Activated CD8-positive, alpha-beta memory T cell treated with anti-CD3 and anti-CD28 coated beads, Interleukin-2, amount 10 ng/mL, durations not matched to agents 7 days and 5 days (primary cell): ENCODE data around the gene LOC128125822.
"Not testable (repeated sequence)": the region's sequence is repeated elsewhere in the genome, so short reads cannot be mapped to it uniquely, and the experiment has no call there.

ENCODE experiments used
- ATAC-seq: fragments of 150-1000 bp; cut with Tn5 transposase; one replicate; pipeline ENCODE4 v1.10.0; 2021; ENCODE audit warnings: moderate library complexity
- CTCF ChIA-PET: fragments of 350-600 bp; sonication (Branson Sonifier 250); formaldehyde crosslinking; loops from one replicate; lab custom pipeline; 2021; ENCODE audit warnings: antibody characterized with exemption; lab: Charles Lee
- DNase-seq: peaks from one replicate; pipeline ENCODE4 v3.0.0-alpha.2; 2020
- H3K27ac Mint-ChIP-seq: one replicate; pipeline ENCODE4 v1.8.0; 2021; ENCODE audit warnings: mild to moderate bottlenecking, mixed read lengths
- H3K27me3 Mint-ChIP-seq: one replicate; pipeline ENCODE4 v1.8.0; 2021; ENCODE audit warnings: mixed read lengths
- H3K36me3 Mint-ChIP-seq: one replicate; pipeline ENCODE4 v1.8.0; 2021; ENCODE audit warnings: mild to moderate bottlenecking, mixed read lengths
- H3K4me1 Mint-ChIP-seq: one replicate; pipeline ENCODE4 v1.8.0; 2021; ENCODE audit warnings: mixed read lengths
- H3K4me3 Mint-ChIP-seq: one replicate; pipeline ENCODE4 v1.8.0; 2021; ENCODE audit warnings: mild to moderate bottlenecking, moderate library complexity, mixed read lengths
- H3K9me3 Mint-ChIP-seq: one replicate; pipeline ENCODE4 v1.8.0; 2022; ENCODE audit warnings: low read depth, mixed read lengths

Gene LOC128125822

GRCh38 chr6:63572044-63572746, at the start of gene LOC128125822, which contains the start of gene PTP4A1:
Gene LOC128125822, plus strand, starts transcription at chr6:63572480.
Gene PTP4A1, plus strand, starts transcription at chr6:63572480. Its CDS starts 4,401 bp downstream, at chr6:63576881.
- DNase-seq (peak; percentile 98), ATAC-seq (peak; percentile 91)
- H3K27me3 Mint-ChIP-seq = no peaks in the 10 kb centered on the region
- CTCF ChIA-PET = no interaction called here
- peaks cover 34% of the 10 kb centered on the region for H3K4me1 Mint-ChIP-seq
- no peaks in the 10 kb centered on the region for H3K9me3 Mint-ChIP-seq
- H3K36me3 Mint-ChIP-seq = peaks cover 22% of the 10 kb centered on the region
- peak within 1 kb of the TSS; percentile 97 for H3K27ac Mint-ChIP-seq
- H3K4me3 Mint-ChIP-seq = peak within 1 kb of the TSS; percentile 96

DNA sequence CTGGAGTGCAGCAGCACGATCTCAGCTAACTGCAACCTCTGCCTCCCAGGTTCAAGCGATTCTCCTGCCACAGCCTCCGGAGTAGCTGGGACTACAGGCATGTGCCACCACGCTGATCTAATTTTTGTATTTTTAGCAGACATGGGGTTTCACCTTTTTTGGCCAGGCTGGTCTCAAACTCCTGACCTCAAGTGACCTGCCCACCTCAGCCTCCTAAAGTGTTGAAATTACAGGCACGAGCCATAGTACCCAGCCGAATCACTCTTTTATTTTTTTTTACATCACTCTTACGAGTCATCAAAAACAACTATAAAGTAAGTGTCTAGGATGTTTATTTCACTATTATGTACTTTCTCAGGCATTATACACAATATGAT, 49.4 kb upstream of the LOC128125822 start:
- H3K27me3 Mint-ChIP-seq, CTCF ChIA-PET, H3K4me3 Mint-ChIP-seq, ATAC-seq, H3K27ac Mint-ChIP-seq, H3K9me3 Mint-ChIP-seq, DNase-seq, H3K36me3 Mint-ChIP-seq: not testable (repeated sequence)
- H3K4me1 Mint-ChIP-seq = peaks cover 22% of the 10 kb centered on the region

DNA sequence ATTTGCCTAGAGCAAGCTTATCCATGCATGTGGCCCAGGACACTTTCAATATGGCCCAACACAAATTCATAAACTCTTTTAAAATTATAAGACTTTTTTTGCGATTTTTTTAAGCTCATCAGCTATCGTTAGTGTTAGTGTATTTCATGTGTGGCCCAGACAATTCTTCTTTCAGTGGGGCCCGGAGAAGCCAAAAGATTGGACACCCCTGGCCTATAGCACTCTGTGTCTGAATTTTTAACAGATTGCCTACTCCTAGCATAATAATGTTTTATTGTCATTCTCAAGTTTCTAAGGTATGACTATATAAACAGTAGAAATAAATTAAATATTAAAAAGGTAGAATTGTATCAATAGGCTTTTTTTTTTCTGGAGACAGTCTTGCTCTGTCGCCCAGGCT, 48.6 kb upstream of the LOC128125822 start:
- DNase-seq = no peak
- H3K27me3 Mint-ChIP-seq = peaks cover 2% of the 10 kb centered on the region
- no peak for ATAC-seq
- H3K36me3 Mint-ChIP-seq = no peaks in the 10 kb centered on the region
- no peak overlapping the region for H3K27ac Mint-ChIP-seq
- CTCF ChIA-PET = no interaction called here
- H3K4me1 Mint-ChIP-seq = peaks cover 29% of the 10 kb centered on the region
- H3K4me3 Mint-ChIP-seq = no peak overlapping the region
- H3K9me3 Mint-ChIP-seq = no peaks in the 10 kb centered on the region

GRCh38 chr6:63525186-63525878, 46.9 kb upstream of the LOC128125822 start:
- Mint-ChIP-seq H3K36me3 (no peaks in the 10 kb centered on the region), H3K4me3 (no peak overlapping the region), H3K27me3 (peaks cover 2% of the 10 kb centered on the region), H3K27ac (peak overlapping the region; percentile 28), H3K9me3 (no peaks in the 10 kb centered on the region), H3K4me1 (peaks cover 35% of the 10 kb centered on the region)
- no peak for DNase-seq
- CTCF ChIA-PET = no interaction called here
- no peak for ATAC-seq

DNA sequence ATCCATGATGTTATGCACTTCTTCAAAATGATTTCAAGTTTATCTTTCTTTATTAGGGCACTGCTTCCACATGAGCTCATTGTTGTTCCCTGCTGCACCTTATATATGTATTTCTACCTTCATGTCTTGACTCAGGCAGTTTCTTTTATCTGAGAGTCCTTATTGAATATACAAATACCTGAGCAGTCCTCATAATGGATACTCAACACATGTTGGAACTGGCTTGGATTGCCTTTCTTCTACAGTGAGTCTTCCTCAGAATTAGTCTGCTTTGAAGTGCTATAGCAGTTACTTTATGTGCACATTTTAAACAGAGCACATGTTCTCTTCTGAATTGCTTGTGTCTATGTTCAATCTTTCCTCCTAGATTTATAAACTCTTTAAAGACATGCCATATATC, 45.3 kb upstream of the LOC128125822 start:
- H3K4me3 Mint-ChIP-seq = no peak overlapping the region
- H3K4me1 Mint-ChIP-seq = peaks cover 36% of the 10 kb centered on the region
- H3K9me3 Mint-ChIP-seq = no peaks in the 10 kb centered on the region
- ATAC-seq = no peak
- H3K27ac Mint-ChIP-seq = no peak overlapping the region
- H3K36me3 Mint-ChIP-seq = no peaks in the 10 kb centered on the region
- H3K27me3 Mint-ChIP-seq = no peaks in the 10 kb centered on the region
- DNase-seq = no peak
- CTCF ChIA-PET = interaction anchor here (0.6 kb wide), 1 partner anchor 33 kb away, joined by 3 read pairs; no protein-coding TSS in a partner anchor

DNA sequence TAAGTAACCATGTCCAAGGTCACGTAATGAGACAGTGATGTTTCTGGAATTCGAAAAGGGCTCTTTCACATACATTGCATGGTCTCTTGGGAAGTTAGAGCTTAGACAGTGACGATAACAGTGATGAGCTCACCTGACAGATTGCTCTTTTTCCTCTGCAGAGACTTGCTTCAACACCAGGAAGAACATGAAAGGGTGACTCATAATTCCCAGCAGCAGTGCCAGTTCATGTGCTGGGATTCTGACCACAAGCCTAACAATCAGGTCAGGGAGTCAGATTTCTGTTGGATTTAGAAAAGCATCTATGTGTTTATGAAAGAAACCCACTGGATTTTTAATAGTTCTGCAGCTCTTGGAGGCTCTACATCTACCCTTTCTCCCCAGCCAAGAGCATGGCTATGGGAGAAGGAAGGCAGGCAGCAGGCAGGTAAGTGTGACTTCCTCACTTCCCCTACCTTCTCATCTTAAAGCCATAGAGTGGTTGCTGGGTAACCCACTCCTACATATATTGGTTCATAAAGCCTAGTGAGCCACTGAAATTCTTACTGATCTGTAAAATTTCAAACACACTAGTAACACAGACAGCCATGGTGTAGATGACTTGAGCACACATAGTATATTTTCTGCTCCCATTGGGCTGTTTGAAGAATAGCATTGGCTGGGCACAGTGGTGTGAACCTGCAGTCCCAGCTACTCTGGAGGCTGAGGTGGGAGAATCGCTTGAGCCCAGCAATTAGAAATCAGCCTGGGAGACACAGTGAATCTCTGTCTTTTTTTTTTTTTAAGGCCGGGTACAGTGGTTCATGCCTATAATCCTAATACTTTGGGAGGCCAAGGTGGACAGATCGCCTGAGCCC, 44.4 kb upstream of the LOC128125822 start:
- Mint-ChIP-seq H3K36me3 (peaks cover 3% of the 10 kb centered on the region), H3K4me3 (no peak overlapping the region), H3K4me1 (peaks cover 36% of the 10 kb centered on the region), H3K27me3 (no peaks in the 10 kb centered on the region), H3K27ac (peak overlapping the region; percentile 59), H3K9me3 (no peaks in the 10 kb centered on the region)
- DNase-seq = no peak
- ATAC-seq = no peak
- CTCF ChIA-PET = interaction anchor here (2.2 kb wide), 1 partner anchor 70 kb away, joined by 7 read pairs; no protein-coding TSS in a partner anchor

DNA sequence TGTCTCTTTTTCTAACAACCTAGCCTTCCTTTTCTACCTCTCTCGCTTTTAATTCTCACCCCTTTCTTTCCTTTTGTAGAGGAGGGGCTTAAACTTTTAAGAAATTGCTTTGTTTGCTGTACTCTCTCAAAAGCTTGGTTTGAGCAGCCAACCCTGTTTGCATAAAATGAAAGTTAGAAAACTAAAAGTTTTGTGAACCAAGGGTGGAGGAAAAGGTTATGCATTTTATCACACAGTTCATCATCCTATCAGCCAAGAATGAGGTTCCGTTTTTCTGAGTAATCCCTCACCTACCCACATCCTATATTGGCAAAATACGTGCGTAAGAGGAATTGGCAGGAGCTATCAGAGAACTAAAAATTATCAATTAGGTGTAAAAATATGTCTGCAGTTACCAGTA, 42.8 kb upstream of the LOC128125822 start:
- Mint-ChIP-seq H3K4me1 (peaks cover 36% of the 10 kb centered on the region), H3K9me3 (no peaks in the 10 kb centered on the region), H3K27ac (peak overlapping the region; percentile 97), H3K36me3 (peaks cover 3% of the 10 kb centered on the region), H3K4me3 (peak overlapping the region; percentile 61), H3K27me3 (peaks cover 2% of the 10 kb centered on the region)
- ATAC-seq (peak; percentile 85), DNase-seq (no peak)
- CTCF ChIA-PET = interaction anchor here (2.2 to 2.3 kb wide), 2 partner anchors 68 to 69 kb away, joined by 5 to 7 read pairs; no protein-coding TSS in a partner anchor

GRCh38 chr6:63530182-63530581, 42.1 kb upstream of the LOC128125822 start:
- Mint-ChIP-seq H3K4me1 (peaks cover 33% of the 10 kb centered on the region), H3K4me3 (no peak overlapping the region), H3K9me3 (no peaks in the 10 kb centered on the region), H3K36me3 (peaks cover 3% of the 10 kb centered on the region), H3K27me3 (peaks cover 5% of the 10 kb centered on the region), H3K27ac (peak overlapping the region; percentile 97)
- CTCF ChIA-PET = interaction anchor here (2.3 kb wide), 1 partner anchor 68 kb away, joined by 5 read pairs; no protein-coding TSS in a partner anchor
- DNase-seq (no peak), ATAC-seq (no peak)

DNA sequence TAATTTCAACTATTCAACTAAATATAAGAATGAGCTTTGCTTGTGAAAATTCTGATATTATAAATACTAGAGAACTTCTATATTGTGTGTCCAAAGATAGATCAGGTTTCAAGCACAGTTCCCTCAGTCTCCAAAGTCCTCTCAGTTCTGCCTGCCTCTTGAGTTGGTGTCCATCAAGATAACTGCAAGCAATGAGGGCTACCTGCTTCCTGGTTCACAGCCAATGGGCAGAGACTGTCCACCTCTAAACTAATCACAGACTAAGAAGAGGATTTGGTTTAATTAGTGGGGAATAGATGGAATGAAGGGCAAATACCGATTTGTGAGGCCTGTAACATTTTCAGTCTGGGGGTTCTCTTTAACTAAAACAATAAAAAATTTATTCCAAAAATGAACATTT, 41.3 kb upstream of the LOC128125822 start:
- peak overlapping the region; percentile 19 for H3K27ac Mint-ChIP-seq
- CTCF ChIA-PET = interaction anchor here (2.3 kb wide), 1 partner anchor 67 kb away, joined by 5 read pairs; no protein-coding TSS in a partner anchor
- no peaks in the 10 kb centered on the region for H3K9me3 Mint-ChIP-seq
- H3K27me3 Mint-ChIP-seq = peaks cover 6% of the 10 kb centered on the region
- ATAC-seq (no peak), DNase-seq (no peak)
- H3K4me3 Mint-ChIP-seq = no peak overlapping the region
- peaks cover 3% of the 10 kb centered on the region for H3K36me3 Mint-ChIP-seq
- H3K4me1 Mint-ChIP-seq = peaks cover 28% of the 10 kb centered on the region

- H3K27me3 Mint-ChIP-seq = peaks cover 12% of the 10 kb centered on the region
- H3K4me1 Mint-ChIP-seq = peaks cover 19% of the 10 kb centered on the region
- no peak overlapping the region for H3K4me3 Mint-ChIP-seq
- H3K9me3 Mint-ChIP-seq = no peaks in the 10 kb centered on the region
- DNase-seq (no peak), ATAC-seq (no peak)
- peaks cover 3% of the 10 kb centered on the region for H3K36me3 Mint-ChIP-seq
- CTCF ChIA-PET = interaction anchor here (0.7 kb wide), 1 partner anchor 760 kb away, joined by 4 read pairs; no protein-coding TSS in a partner anchor
- no peak overlapping the region for H3K27ac Mint-ChIP-seq
These were observed 39.3 kb upstream of the LOC128125822 start for GRCh38 chr6:63533026-63533425.

- Mint-ChIP-seq H3K4me3 (no peak overlapping the region), H3K9me3 (no peaks in the 10 kb centered on the region), H3K27me3 (peaks cover 12% of the 10 kb centered on the region), H3K27ac (no peak overlapping the region), H3K4me1 (peaks cover 14% of the 10 kb centered on the region), H3K36me3 (peaks cover 3% of the 10 kb centered on the region)
- CTCF ChIA-PET = no interaction called here
- no peak for ATAC-seq
- DNase-seq = no peak
These were observed 38.3 kb upstream of the LOC128125822 start for GRCh38 chr6:63533952-63534351.

DNA sequence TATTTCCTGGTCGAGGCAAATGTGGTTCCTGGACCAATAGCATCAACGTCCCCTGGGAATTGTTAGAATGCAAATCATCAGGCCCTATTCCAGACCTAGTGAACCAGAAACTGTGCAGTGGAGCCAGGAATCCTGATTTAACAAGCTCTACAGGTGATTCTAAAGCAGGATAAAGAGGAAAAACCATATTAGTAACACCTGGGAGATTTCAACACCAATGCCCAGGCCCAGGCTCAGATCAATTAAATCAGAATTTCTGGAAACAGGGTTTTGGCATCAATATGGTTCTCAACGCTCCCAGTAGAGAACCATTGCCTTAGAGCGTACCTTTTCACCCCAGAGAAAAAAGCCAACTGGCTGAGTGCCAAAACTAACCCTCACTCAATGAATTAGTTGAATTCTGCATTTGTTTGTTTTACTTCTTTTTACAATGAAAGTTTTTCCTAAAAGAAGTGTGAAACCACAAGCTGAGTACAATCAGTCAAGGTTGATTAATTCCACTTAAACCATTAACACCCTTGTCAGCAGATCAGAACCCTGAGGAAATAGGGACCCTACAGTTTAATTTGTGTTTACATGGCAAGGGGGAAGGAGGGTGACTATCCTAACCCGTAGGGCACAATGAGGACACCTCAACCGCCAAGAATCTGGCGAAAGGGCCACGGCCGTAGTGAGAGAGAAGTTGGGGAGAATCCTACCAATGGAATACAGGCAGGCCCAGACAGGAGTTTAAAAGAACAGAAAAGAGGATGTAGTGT, 34.9 kb upstream of the LOC128125822 start:
- Mint-ChIP-seq H3K4me1 (no peaks in the 10 kb centered on the region), H3K4me3 (no peak overlapping the region), H3K27ac (no peak overlapping the region), H3K36me3 (peaks cover 1% of the 10 kb centered on the region), H3K9me3 (no peaks in the 10 kb centered on the region), H3K27me3 (peaks cover 28% of the 10 kb centered on the region)
- CTCF ChIA-PET = no interaction called here
- DNase-seq = no peak
- ATAC-seq = no peak
